ENCODE results near the gene GPR162. TPM values are rescaled to one million over a fixed set of nuclear protein-coding genes. Genes with fewer than 3 reads are reported as not detected.

The GPR162 gene
- total RNA-seq, 1 experiment from 2014 or later = 2.3 TPM

GRCh38 chr12:6855322-6855721 is 33.7 kb downstream of the GPR162 start:
- no peaks in the 10 kb centered on the region for H3K27me3 ChIP-seq (ENCODE audit: insufficient read depth, low read length)
- ATAC-seq (no peak), DNase-seq (ENCODE audit: low read depth, low spot score) (no peak)
- POLR2A ChIA-PET = interaction anchor here (8.9 kb wide), 1 partner anchor 14 kb away, joined by 186 read pairs; the partner anchor contains the start of genes SPSB2 and TPI1
- no peaks in the 10 kb centered on the region for H4K20me1 ChIP-seq (ENCODE audit: insufficient read depth)
- H3K9me2 ChIP-seq (ENCODE audit: insufficient read depth) = no peaks in the 10 kb centered on the region
- intact Hi-C loops (cut with micrococcal nuclease) = no loop called here
- H3K9ac ChIP-seq (ENCODE audit: low read length) = no peak overlapping the region
- CTCF ChIA-PET = no interaction called here
- H3K27ac ChIP-seq (ENCODE audit: low read depth, low read length) = no peak overlapping the region
- H3K4me2 ChIP-seq (ENCODE audit: low read length) = no peak overlapping the region
- H3K36me3 ChIP-seq (ENCODE audit: control insufficient read depth in 1 of 2, insufficient read depth in 2 of 2, low read length in 2 of 2) = peaks cover 34 to 48% of the 10 kb centered on the region in 2 experiments; a peak in 3 of 4 replicates
- peaks cover 37% of the 10 kb centered on the region for H3K79me2 ChIP-seq (ENCODE audit: insufficient read depth, low read length)
- BruUV-seq (replicated peaks) = no TSS peak
- H3K4me1 ChIP-seq (ENCODE audit: control insufficient read depth in 1 of 2, insufficient read depth in 2 of 2, low read length in 2 of 2) = peaks cover 11 to 23% of the 10 kb centered on the region in 2 experiments
- H3K9me3 ChIP-seq (ENCODE audit: control insufficient read depth in 1 of 2, insufficient read depth in 1 of 2, low read depth in 1 of 2, low read length in 2 of 2) = no peaks in the 10 kb centered on the region
- TF ChIP-seq POLR2AphosphoS5 (IDR thresholded peaks at IDR 0.05; ENCODE audit: low read depth, low read length) (no peak), CTCF (IDR thresholded peaks at IDR 0.05 in 2 of 3, conservative IDR thresholded peaks at IDR 0.05 in 1 of 3; ENCODE audit: borderline replicate concordance in 1 of 3, insufficient read depth in 1 of 3, low read depth in 2 of 3, low read length in 2 of 3) (no peak), CEBPB (IDR thresholded peaks at IDR 0.05; ENCODE audit: low read depth) (no peak), ELF1 (IDR thresholded peaks at IDR 0.05; ENCODE audit: borderline replicate concordance, low read depth) (no peak), ATF3 (IDR thresholded peaks at IDR 0.05) (no peak), SIN3A (IDR thresholded peaks at IDR 0.05; ENCODE audit: low read depth) (no peak), JUND (IDR thresholded peaks at IDR 0.05) (no peak), EZH2 (IDR thresholded peaks at IDR 0.05) (no peak), ZBTB33 (IDR thresholded peaks at IDR 0.05; ENCODE audit: extremely low read depth, insufficient replicate concordance, low read length) (no peak), YY1 (IDR thresholded peaks at IDR 0.05; ENCODE audit: extremely low read depth, insufficient replicate concordance, low read depth, low read length) (no peak), ZFX (IDR thresholded peaks at IDR 0.05) (no peak)
- H2AFZ ChIP-seq (ENCODE audit: low read depth, low read length, poor library complexity, severe bottlenecking) = no peak overlapping the region
- no peak overlapping the region for H3K4me3 ChIP-seq (replicated peaks in 1 of 2; ENCODE audit: low read depth in 1 of 2, low read length in 2 of 2)
- RAD21 ChIA-PET (ENCODE audit: low non-redundant PET in 1 of 2, low total read pairs in 2 of 2, uncharacterized antibody in 2 of 2, unreplicated experiment in 2 of 2) = no interaction called here

All from HCT116 (cell line).